CD1c-positive myeloid dendritic cell (primary cell): ENCODE results near the gene SPATA20.
A peak's percentile ranks its signal among the peaks of the same experiment; 100 is the strongest.

Experiments
- DNase-seq: peaks from one replicate; pipeline ENCODE4 v3.0.0-alpha.2; 2016; ENCODE audit errors: extremely low spot score

SPATA20 gene

GRCh38 chr17:50558941-50559614, 12.1 kb downstream of the SPATA20 start:
- peak; percentile 70 for DNase-seq

- peak; percentile 52 for DNase-seq
Observed at GRCh38 chr17:50559674-50560184, 12.8 kb downstream of the SPATA20 start.

- peak; percentile 88 for DNase-seq
Observed at GRCh38 chr17:50560185-50560824, 13.3 kb downstream of the SPATA20 start, which contains the start of gene CACNA1G. CACNA1G (plus strand) TSS chr17:50560715; CDS start chr17:50561460, 745 bp downstream.

- peak; percentile 44 for DNase-seq
Observed at GRCh38 chr17:50560931-50561745, 14.2 kb downstream of the SPATA20 start.

- DNase-seq: no peak
Observed at GRCh38 chr17:50561746-50562141, 14.8 kb downstream of the SPATA20 start.

- DNase-seq: no peak
Observed at GRCh38 chr17:50562242-50563091, 15.5 kb downstream of the SPATA20 start.

- no peak for DNase-seq
Observed at GRCh38 chr17:50563092-50563511, 16.1 kb downstream of the SPATA20 start.

GRCh38 chr17:50564916-50565315, 17.9 kb downstream of the SPATA20 start:
- peak; percentile 70 for DNase-seq

GRCh38 chr17:50565402-50566350, 18.7 kb downstream of the SPATA20 start:
- peak; percentile 52 for DNase-seq

GRCh38 chr17:50566886-50567285, 19.9 kb downstream of the SPATA20 start:
- no peak for DNase-seq

- no peak for DNase-seq
Observed at GRCh38 chr17:50568659-50569058, 21.7 kb downstream of the SPATA20 start.

GRCh38 chr17:50569592-50569991, 22.6 kb downstream of the SPATA20 start:
- DNase-seq: no peak

GRCh38 chr17:50570032-50570431, 23.1 kb downstream of the SPATA20 start:
- no peak for DNase-seq

GRCh38 chr17:50570528-50570927, 23.6 kb downstream of the SPATA20 start:
- DNase-seq: no peak

- no peak for DNase-seq
Observed at GRCh38 chr17:50571681-50572080, 24.7 kb downstream of the SPATA20 start.

- no peak for DNase-seq
Observed at GRCh38 chr17:50572541-50572940, 25.6 kb downstream of the SPATA20 start.

- DNase-seq: peak; percentile 29
Observed at GRCh38 chr17:50573866-50574611, 27.1 kb downstream of the SPATA20 start.

GRCh38 chr17:50575581-50576210, 28.7 kb downstream of the SPATA20 start:
- no peak for DNase-seq

- DNase-seq: no peak
Observed at GRCh38 chr17:50576864-50577263, 29.9 kb downstream of the SPATA20 start.
